Uterus (tissue), 2 donors: Measurements from ENCODE around the gene GALNT1.

Source experiments
- POLR2A ChIP-seq, 2 donors: fragments of 450-650 bp; IDR thresholded peaks; one replicate each; pipeline ENCODE4 v1.6.1; 2016; ENCODE audit warnings: antibody characterized with exemption in 2 of 2, mild to moderate bottlenecking in 1 of 2, moderate library complexity in 1 of 2
- TF ChIP-seq, protein P1 (sequence below), 4 experiments: fragments of 200-600 bp in 2 of 4; fragments of 450-650 bp in 2 of 4; sonication (generic) in 2 of 4; IDR thresholded peaks; one replicate each; pipeline ENCODE4 v1.5.1; 2016 to 2019; ENCODE audit warnings: antibody characterized with exemption in 4 of 4, mild to moderate bottlenecking in 2 of 4, moderate library complexity in 1 of 4

DNA sequence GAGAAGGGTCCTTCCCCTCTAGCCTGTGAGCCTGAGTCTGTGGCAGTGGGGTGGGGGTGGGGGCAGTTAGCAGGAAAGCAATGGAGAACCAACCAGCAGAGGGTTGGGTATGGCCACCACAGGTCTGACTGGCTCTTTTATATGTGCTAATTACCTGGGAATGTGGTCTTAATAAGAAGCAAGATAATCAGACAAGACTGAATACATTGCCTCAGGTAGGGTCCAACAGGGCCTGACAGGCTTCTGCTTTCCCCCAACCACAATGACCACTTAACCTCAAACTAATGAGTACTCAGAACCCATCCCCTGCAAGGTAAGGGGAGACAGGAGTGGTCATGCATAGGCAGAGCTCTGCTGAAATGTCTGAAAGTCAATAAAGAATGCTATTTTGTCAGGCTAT is 39.2 kb upstream of the GALNT1 start:
- TF ChIP-seq, protein P1, sequence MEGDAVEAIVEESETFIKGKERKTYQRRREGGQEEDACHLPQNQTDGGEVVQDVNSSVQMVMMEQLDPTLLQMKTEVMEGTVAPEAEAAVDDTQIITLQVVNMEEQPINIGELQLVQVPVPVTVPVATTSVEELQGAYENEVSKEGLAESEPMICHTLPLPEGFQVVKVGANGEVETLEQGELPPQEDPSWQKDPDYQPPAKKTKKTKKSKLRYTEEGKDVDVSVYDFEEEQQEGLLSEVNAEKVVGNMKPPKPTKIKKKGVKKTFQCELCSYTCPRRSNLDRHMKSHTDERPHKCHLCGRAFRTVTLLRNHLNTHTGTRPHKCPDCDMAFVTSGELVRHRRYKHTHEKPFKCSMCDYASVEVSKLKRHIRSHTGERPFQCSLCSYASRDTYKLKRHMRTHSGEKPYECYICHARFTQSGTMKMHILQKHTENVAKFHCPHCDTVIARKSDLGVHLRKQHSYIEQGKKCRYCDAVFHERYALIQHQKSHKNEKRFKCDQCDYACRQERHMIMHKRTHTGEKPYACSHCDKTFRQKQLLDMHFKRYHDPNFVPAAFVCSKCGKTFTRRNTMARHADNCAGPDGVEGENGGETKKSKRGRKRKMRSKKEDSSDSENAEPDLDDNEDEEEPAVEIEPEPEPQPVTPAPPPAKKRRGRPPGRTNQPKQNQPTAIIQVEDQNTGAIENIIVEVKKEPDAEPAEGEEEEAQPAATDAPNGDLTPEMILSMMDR (IDR thresholded peaks at IDR 0.05) = no peak
- TF ChIP-seq POLR2A (IDR thresholded peaks at IDR 0.05) = no peak
